Inferior parietal cortex (tissue), 1 donor: ENCODE results near the gene PATE1.
"Not testable (repeated sequence)": the region's sequence is repeated elsewhere in the genome, so short reads cannot be mapped to it uniquely, and the experiment has no call there.

Experiments
- DNase-seq: peaks from one replicate; pipeline ENCODE4 v3.0.0-alpha.2; 2016; ENCODE audit errors: extremely low spot score

Gene PATE1

GRCh38 chr11:125745979-125746378 is at the start of gene PATE1:
Gene PATE1, plus strand, starts transcription at chr11:125746279. Its CDS starts 26 bp downstream, at chr11:125746305.
- no peak for DNase-seq

DNA sequence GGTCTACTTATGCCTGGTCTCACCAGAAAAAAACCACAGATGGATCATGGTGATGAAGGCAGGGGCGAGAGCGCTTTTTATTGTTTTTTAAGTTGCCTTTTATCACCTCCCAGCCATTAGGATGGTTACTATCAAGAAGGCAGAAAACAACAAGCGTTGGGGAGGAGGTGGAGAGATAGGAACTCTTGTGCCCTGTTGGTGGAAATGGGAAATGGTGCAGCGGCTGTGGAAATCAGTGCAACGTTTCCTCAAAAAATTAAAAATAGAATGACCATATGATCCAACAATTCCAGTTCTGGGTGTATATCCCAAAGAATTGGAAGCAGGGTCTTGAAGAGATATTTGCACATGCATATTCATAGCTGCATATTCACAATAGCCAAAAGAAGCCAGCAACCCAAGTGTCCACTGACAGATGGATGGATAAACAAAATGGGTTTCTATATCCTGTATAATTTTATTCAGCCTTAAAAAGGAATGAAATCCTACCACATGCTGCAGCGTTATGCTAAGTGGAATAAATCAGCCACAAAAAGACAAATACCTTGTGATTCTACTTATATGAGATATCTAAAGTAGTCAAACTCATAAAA is 45.0 kb upstream of the PATE1 start:
- no peak for DNase-seq

GRCh38 chr11:125701858-125702621 is 44.0 kb upstream of the PATE1 start:
- no peak for DNase-seq

- DNase-seq = not testable (repeated sequence)
These were observed 41.4 kb upstream of the PATE1 start for GRCh38 chr11:125704686-125705085.

GRCh38 chr11:125720781-125721180 is 25.3 kb upstream of the PATE1 start:
- DNase-seq = no peak

- no peak for DNase-seq
These were observed 22.0 kb upstream of the PATE1 start for GRCh38 chr11:125724125-125724524.

- DNase-seq = no peak
These were observed 17.1 kb upstream of the PATE1 start for GRCh38 chr11:125728969-125729368.

- DNase-seq = no peak
These were observed 5.5 kb upstream of the PATE1 start for GRCh38 chr11:125740617-125741016.

- DNase-seq = no peak
These were observed 2.4 kb upstream of the PATE1 start for GRCh38 chr11:125743681-125744080.

- no peak for DNase-seq
These were observed 4.5 kb downstream of the PATE1 start for GRCh38 chr11:125750629-125751028.

DNA sequence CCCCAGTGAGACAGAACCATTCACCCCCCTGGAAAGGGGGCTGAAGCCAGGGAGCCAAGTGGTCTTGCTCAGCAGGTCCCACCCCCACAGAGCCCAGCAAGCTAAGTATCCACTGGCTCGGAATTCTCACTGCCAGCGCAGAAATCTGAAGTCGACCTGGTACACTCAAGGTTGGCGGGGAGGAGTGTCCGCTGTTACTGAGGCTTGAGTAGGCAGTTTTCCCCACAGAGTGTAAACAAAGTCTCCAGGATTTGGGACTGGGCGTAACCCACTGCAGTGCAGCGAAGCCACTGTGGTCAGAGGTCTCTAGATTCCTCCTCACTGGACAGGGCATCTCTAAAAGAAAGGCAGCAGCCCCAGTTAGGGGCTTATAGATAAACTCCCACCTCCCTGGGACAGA is 10.0 kb downstream of the PATE1 start:
- DNase-seq = no peak

- no peak for DNase-seq
These were observed 16.4 kb downstream of the PATE1 start for GRCh38 chr11:125762445-125762844.

GRCh38 chr11:125763483-125763882 is 17.4 kb downstream of the PATE1 start:
- DNase-seq = no peak

- DNase-seq = no peak
These were observed 20.2 kb downstream of the PATE1 start for GRCh38 chr11:125766251-125766650.

- DNase-seq = no peak
These were observed 22.4 kb downstream of the PATE1 start for GRCh38 chr11:125768336-125769046.

GRCh38 chr11:125770583-125770982 is 24.5 kb downstream of the PATE1 start:
- no peak for DNase-seq

- DNase-seq = no peak
These were observed 26.9 kb downstream of the PATE1 start for GRCh38 chr11:125772834-125773505.

GRCh38 chr11:125773516-125773915 is 27.4 kb downstream of the PATE1 start:
- no peak for DNase-seq

- DNase-seq = no peak
These were observed 31.2 kb downstream of the PATE1 start for GRCh38 chr11:125777309-125777708.

DNA sequence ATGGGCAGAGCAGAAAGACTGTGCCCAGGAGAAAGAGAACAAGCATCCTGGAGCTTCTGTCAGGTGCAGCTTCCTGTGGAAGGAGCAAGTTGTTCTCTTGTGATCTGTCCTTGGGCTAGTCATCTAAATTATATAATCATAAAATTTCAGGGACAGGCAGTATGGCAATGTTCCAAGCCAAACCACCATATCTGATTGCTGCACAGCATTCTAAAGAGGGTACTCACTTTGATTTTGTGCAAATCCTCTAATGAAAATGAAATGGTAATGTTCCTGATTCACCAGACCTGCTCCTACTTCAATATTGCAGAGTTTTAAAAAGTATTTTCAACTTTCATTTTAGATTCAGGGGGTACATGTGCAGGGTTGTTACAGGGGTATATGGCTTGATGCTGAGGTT is 32.6 kb downstream of the PATE1 start, which contains the start of gene PATE2:
Gene PATE2 (minus strand): TSS at position 101 of the 400 bp plus-strand sequence. CDS start 55 bp downstream, at position 46.
- DNase-seq = no peak

DNA sequence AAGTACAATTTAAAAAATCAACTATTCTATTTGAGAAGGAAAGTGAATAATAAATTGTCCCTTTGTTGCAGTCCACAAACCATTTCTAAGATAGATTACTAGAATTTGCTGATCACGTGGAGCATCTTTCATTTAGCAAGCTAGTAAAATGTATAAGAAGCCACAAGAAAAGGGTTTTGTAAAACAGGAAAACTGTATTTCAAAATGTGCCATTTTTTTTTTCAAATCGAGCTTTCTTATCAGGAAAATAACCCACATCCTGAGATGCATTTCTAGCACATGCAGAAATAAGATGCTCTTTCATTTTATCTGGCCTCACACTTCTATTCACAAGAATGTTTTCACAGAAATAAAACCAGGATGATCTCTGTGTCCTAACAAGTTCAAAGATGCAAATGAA is 38.6 kb downstream of the PATE1 start:
- no peak for DNase-seq

DNA sequence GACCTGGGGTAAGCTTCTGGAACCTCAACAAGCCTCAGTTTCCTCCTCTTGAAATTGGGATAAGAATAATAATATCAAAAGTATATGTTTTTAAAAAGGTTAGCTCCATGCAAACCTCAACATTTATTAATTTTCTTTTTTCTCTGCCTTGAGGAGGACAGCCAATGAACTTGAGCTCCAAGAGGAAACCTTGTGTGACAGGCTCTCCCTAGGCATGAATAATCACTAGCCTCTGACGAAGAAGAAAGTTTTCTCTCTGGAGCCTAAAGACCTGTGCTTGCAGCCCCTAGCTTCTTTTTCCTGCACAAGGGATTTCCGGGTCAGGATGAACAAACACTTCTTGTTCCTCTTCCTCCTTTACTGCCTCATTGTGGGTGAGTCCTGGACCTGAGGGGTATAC is 41.7 kb downstream of the PATE1 start, which contains the start of gene PATE3:
Gene PATE3 (plus strand): TSS at position 301 of the 400 bp plus-strand sequence. CDS start 25 bp downstream, at position 326.
- DNase-seq = no peak
